Stimulated activated CD8-positive, alpha-beta memory T cell treated with anti-CD3 and anti-CD28 coated beads, Interleukin-12 subunit alpha, Interleukin-12 subunit beta, amount 100 ng/mL, for 4 hours (primary cell): ENCODE data around the gene C1orf232.

Experiments
- DNase-seq: peaks from one replicate; pipeline ENCODE4 v3.0.0-alpha.2; 2020; ENCODE audit warnings: low read depth

Gene C1orf232

GRCh38 chr1:26156285-26157038, 12.3 kb downstream of the C1orf232 start:
- no peak for DNase-seq

GRCh38 chr1:26155370-26156284, 13.1 kb downstream of the C1orf232 start:
- no peak for DNase-seq

GRCh38 chr1:26154750-26155149, 14.0 kb downstream of the C1orf232 start:
- DNase-seq = no peak

GRCh38 chr1:26153966-26154532, 14.7 kb downstream of the C1orf232 start:
- no peak for DNase-seq

- no peak for DNase-seq
Measured at GRCh38 chr1:26148887-26149286, 19.9 kb downstream of the C1orf232 start.

GRCh38 chr1:26145960-26146294, 22.8 kb downstream of the C1orf232 start:
- no peak for DNase-seq

- DNase-seq = peak; percentile 61
Measured at GRCh38 chr1:26145041-26145959, 23.5 kb downstream of the C1orf232 start.

- no peak for DNase-seq
Measured at GRCh38 chr1:26142159-26142558, 26.6 kb downstream of the C1orf232 start.

- no peak for DNase-seq
Measured at GRCh38 chr1:26138974-26139558, 29.7 kb downstream of the C1orf232 start.

GRCh38 chr1:26134466-26134865, 34.3 kb downstream of the C1orf232 start:
- no peak for DNase-seq

GRCh38 chr1:26132834-26133167, 36.0 kb downstream of the C1orf232 start:
- no peak for DNase-seq

GRCh38 chr1:26132128-26132833, 36.5 kb downstream of the C1orf232 start:
- DNase-seq = no peak

- DNase-seq = no peak
Measured at GRCh38 chr1:26130695-26131094, 38.1 kb downstream of the C1orf232 start.

- no peak for DNase-seq
Measured at GRCh38 chr1:26129778-26130177, 39.0 kb downstream of the C1orf232 start.

- no peak for DNase-seq
Measured at GRCh38 chr1:26127235-26128163, 41.3 kb downstream of the C1orf232 start.

GRCh38 chr1:26126321-26127084, 42.3 kb downstream of the C1orf232 start:
- peak; percentile 10 for DNase-seq

GRCh38 chr1:26125946-26126320, 42.8 kb downstream of the C1orf232 start:
- DNase-seq = no peak

GRCh38 chr1:26125382-26125781, 43.4 kb downstream of the C1orf232 start:
- no peak for DNase-seq
